Calu3 (cell line): ENCODE measurements around the gene IL23R. TPM values are rescaled to one million over a fixed set of nuclear protein-coding genes. Genes with fewer than 3 reads are reported as not detected.

ENCODE experiments used
- BruUV-seq: library from RNA; stranded (reverse); fragments of 400-500 nt; replicated peaks from 2 replicates; lab custom pipeline; 2021; lab: Mats Ljungman, UMichigan
- CTCF ChIA-PET: fragments of 300-600 bp; sonication (Branson Sonifier 250); formaldehyde crosslinking; loops from one replicate; lab custom pipeline; 2022; ENCODE audit warnings: antibody characterized with exemption; lab: Charles Lee
- DNase-seq: peaks from one replicate; pipeline ENCODE4 v3.0.0; 2022
- H3K27ac Mint-ChIP-seq: one replicate; pipeline ENCODE4 v1.8.0; 2022; ENCODE audit warnings: mixed read lengths; ENCODE audit not compliant: unreplicated experiment
- H3K27me3 Mint-ChIP-seq: one replicate; pipeline ENCODE4 v1.8.0; 2022; ENCODE audit warnings: mixed read lengths; ENCODE audit not compliant: unreplicated experiment
- H3K36me3 Mint-ChIP-seq: one replicate; pipeline ENCODE4 v1.8.0; 2022; ENCODE audit warnings: mild to moderate bottlenecking, moderate library complexity, mixed read lengths; ENCODE audit not compliant: insufficient read depth, unreplicated experiment
- H3K4me1 Mint-ChIP-seq: one replicate; pipeline ENCODE4 v1.8.0; 2022; ENCODE audit warnings: mild to moderate bottlenecking, low read depth, mixed read lengths; ENCODE audit not compliant: unreplicated experiment
- H3K4me3 Mint-ChIP-seq: one replicate; pipeline ENCODE4 v1.8.0; 2022; ENCODE audit warnings: mild to moderate bottlenecking, low read depth, moderate library complexity, mixed read lengths; ENCODE audit not compliant: unreplicated experiment
- H3K9me3 Mint-ChIP-seq: one replicate; pipeline ENCODE4 v1.8.0; 2022; ENCODE audit warnings: low read depth, mixed read lengths; ENCODE audit not compliant: unreplicated experiment
- intact Hi-C: fragments of 100-400 bp; cut with micrococcal nuclease; formaldehyde crosslinking; loops from one replicate; pipeline ENCODE4 v1.10.0; 2022; ENCODE audit not compliant: unreplicated experiment
- total RNA-seq: library from RNA; stranded (reverse); gene quantifications from 2 replicates; pipeline ENCODE4 v1.2.3, GENCODE V29; 2022
- TF ChIP-seq, protein P1 (sequence below): fragments of 200-600 bp; IDR thresholded peaks from one replicate; pipeline ENCODE4 v1.8.0; 2022; ENCODE audit warnings: antibody characterized with exemption; ENCODE audit not compliant: unreplicated experiment

IL23R gene
- total RNA-seq, 1 experiment from 2014 or later, result not detected

GRCh38 chr1:67133177-67133576 lies 33.1 kb upstream of the IL23R start:
- TF ChIP-seq, protein P1, sequence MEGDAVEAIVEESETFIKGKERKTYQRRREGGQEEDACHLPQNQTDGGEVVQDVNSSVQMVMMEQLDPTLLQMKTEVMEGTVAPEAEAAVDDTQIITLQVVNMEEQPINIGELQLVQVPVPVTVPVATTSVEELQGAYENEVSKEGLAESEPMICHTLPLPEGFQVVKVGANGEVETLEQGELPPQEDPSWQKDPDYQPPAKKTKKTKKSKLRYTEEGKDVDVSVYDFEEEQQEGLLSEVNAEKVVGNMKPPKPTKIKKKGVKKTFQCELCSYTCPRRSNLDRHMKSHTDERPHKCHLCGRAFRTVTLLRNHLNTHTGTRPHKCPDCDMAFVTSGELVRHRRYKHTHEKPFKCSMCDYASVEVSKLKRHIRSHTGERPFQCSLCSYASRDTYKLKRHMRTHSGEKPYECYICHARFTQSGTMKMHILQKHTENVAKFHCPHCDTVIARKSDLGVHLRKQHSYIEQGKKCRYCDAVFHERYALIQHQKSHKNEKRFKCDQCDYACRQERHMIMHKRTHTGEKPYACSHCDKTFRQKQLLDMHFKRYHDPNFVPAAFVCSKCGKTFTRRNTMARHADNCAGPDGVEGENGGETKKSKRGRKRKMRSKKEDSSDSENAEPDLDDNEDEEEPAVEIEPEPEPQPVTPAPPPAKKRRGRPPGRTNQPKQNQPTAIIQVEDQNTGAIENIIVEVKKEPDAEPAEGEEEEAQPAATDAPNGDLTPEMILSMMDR, result no peak
- Mint-ChIP-seq H3K27ac (no peak overlapping the region), H3K9me3 (no peaks in the 10 kb centered on the region), H3K4me1 (peaks cover 10% of the 10 kb centered on the region), H3K36me3 (no peaks in the 10 kb centered on the region), H3K27me3 (no peaks in the 10 kb centered on the region), H3K4me3 (no peak overlapping the region)
- CTCF ChIA-PET, result no interaction called here
- intact Hi-C loops, result no loop called here
- no peak for DNase-seq
- no TSS peak for BruUV-seq

DNA sequence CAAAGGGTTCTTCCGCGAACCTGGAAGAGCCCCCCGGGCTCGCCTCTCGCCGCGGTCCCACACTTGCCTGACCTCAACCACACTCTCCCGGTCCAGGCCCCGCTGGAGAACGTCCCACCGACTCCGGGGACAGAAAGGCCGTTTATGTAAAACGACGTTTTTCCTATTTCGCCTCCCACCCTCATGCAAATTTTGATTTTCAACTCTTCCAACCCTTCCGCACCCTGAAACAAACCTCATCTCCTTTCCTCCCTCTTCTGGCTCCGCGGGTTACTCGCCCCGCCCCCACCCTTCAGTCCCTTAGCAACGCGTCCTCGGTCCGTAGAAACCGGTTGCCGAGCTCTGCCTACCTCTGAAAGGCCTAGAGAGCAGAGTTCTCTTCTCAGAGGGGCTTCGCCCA lies 31.6 kb upstream of the IL23R start, which contains the start of gene C1orf141:
C1orf141 (minus strand) TSS at position 276 of the 400 bp plus-strand sequence. CDS start 7,730 bp downstream, outside the sequence.
- H3K4me1 Mint-ChIP-seq, result peaks cover 26% of the 10 kb centered on the region
- intact Hi-C loops, result loop anchor here (5.0 kb wide), 1 partner anchor 82 kb away; the partner anchor contains the start of gene SLC35D1
- TF ChIP-seq, protein P1, result no peak
- H3K4me3 Mint-ChIP-seq, result no peak within 1 kb of the TSS
- BruUV-seq, result no TSS peak
- no peaks in the 10 kb centered on the region for H3K27me3 Mint-ChIP-seq
- DNase-seq, result no peak
- H3K27ac Mint-ChIP-seq, result no peak within 1 kb of the TSS
- H3K36me3 Mint-ChIP-seq, result no peaks in the 10 kb centered on the region
- CTCF ChIA-PET, result no interaction called here
- peaks cover 2% of the 10 kb centered on the region for H3K9me3 Mint-ChIP-seq

DNA sequence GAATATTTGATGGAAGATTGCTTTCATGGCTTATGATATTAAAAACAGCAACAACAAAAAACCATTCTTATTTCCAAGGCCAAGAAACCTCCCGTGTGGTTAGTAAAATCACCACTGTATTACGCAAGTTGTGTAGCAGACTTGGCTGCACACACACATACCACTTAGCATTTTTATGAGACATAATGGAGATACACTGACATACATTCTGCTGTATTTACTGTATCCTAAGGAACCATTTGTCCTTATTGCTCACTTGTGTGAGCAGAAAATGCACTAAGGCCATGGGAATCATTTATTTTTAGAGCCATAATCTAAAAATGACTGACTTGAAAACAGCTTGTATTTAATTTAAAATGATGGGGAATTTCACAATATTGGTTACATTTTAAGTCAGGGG lies 30.9 kb upstream of the IL23R start:
- TF ChIP-seq, protein P1, result no peak
- no peaks in the 10 kb centered on the region for H3K27me3 Mint-ChIP-seq
- peaks cover 2% of the 10 kb centered on the region for H3K9me3 Mint-ChIP-seq
- CTCF ChIA-PET, result no interaction called here
- H3K4me1 Mint-ChIP-seq, result peaks cover 26% of the 10 kb centered on the region
- no peak overlapping the region for H3K4me3 Mint-ChIP-seq
- no peaks in the 10 kb centered on the region for H3K36me3 Mint-ChIP-seq
- intact Hi-C loops, result loop anchor here (5.0 kb wide), 1 partner anchor 83 kb away; the partner anchor contains the start of gene SLC35D1
- no peak overlapping the region for H3K27ac Mint-ChIP-seq
- no TSS peak for BruUV-seq
- DNase-seq, result no peak

- Mint-ChIP-seq H3K9me3 (peaks cover 2% of the 10 kb centered on the region), H3K4me1 (peaks cover 26% of the 10 kb centered on the region), H3K27me3 (no peaks in the 10 kb centered on the region), H3K27ac (no peak overlapping the region), H3K36me3 (no peaks in the 10 kb centered on the region), H3K4me3 (no peak overlapping the region)
- TF ChIP-seq, protein P1, result no peak
- no TSS peak for BruUV-seq
- no peak for DNase-seq
- intact Hi-C loops, result loop anchor here (5.0 kb wide), 1 partner anchor 85 kb away; the partner anchor contains the start of gene SLC35D1
- CTCF ChIA-PET, result interaction anchor here (1.8 to 2.2 kb wide), 2 partner anchors 11 to 12 kb away, joined by 4 to 12 read pairs; no protein-coding TSS in a partner anchor
Measured at GRCh38 chr1:67137307-67137753, 28.9 kb upstream of the IL23R start.
